Psoas muscle (tissue), 8 donors: ENCODE measurements around the gene ARHGAP35. TPM values are rescaled to one million over a fixed set of nuclear protein-coding genes. Genes with fewer than 3 reads are reported as not detected.
"Not testable (repeated sequence)": the region's sequence is repeated elsewhere in the genome, so short reads cannot be mapped to it uniquely, and the experiment has no call there.

Source experiments
- ATAC-seq, 4 donors: fragments of 200-7000 bp; cut with Tn5 transposase; one replicate each; pipeline ENCODE4 v1.9.1; 2020; ENCODE audit warnings: moderate library complexity in 3 of 4, mild to moderate bottlenecking in 2 of 4
- DNase-seq, 2 donors: peaks; one replicate each; pipeline ENCODE4 v3.0.0-alpha.2; 2020
- H3K27ac ChIP-seq: fragments of 200-600 bp; one replicate; pipeline ENCODE4 v1.8.0; 2022
- H3K27me3 ChIP-seq, 3 donors: fragments of 200-600 bp in 1 of 3; one replicate each; pipeline versions ENCODE4 v1.6.1 to v1.8.0; 2013 to 2022; ENCODE audit warnings: low read length in 2 of 3, mild to moderate bottlenecking in 2 of 3, moderate library complexity in 1 of 3; ENCODE audit not compliant: insufficient read depth in 3 of 3
- H3K36me3 ChIP-seq, 2 donors: fragments of 200-600 bp in 1 of 2; one replicate each; pipeline versions ENCODE4 v1.6.1 to v1.8.0; 2013 to 2022; ENCODE audit warnings: low read depth in 1 of 2, mild to moderate bottlenecking in 1 of 2, moderate library complexity in 1 of 2; ENCODE audit not compliant: insufficient read depth in 1 of 2
- H3K4me1 ChIP-seq: fragments of 200-600 bp; one replicate; pipeline ENCODE4 v1.8.0; 2022
- H3K4me3 ChIP-seq: fragments of 200-600 bp; one replicate; pipeline ENCODE4 v1.8.0; 2022; ENCODE audit warnings: mild to moderate bottlenecking
- H3K9me3 ChIP-seq: fragments of 200-600 bp; one replicate; pipeline ENCODE4 v1.8.0; 2022
- CTCF ChIP-seq: fragments of 200-600 bp; IDR thresholded peaks from one replicate; pipeline ENCODE4 v1.8.0; 2022; ENCODE audit warnings: antibody characterized with exemption
- WGBS, 3 donors: extraction: QIAGEN DNeasy Blood & Tissue Kit; methylation state at CpG; one replicate each; pipeline versions ENCODE4 v1.1.6 to v1.1.7; 2013; 5-methylcytosine and 5-hydroxymethylcytosine counted together
- intact Hi-C, 2 donors: fragments of 100-400 bp; cut with DNase I; formaldehyde crosslinking; loops; one replicate each; pipeline versions ENCODE4 v1.11.0 to v1.14.2; 2022
- polyA plus RNA-seq, 3 donors: library from polyadenylated mRNA; stranded (reverse); fragments of 200-250 nt; gene quantifications; one replicate each; pipeline ENCODE4 v1.2.3, GENCODE V29; 2013
- total RNA-seq, 4 donors: library from RNA; stranded (reverse); fragmentation: NEBNext Ultra II Directional in 2 of 4; extraction: Animal tissue kit (Norgen Biotek cat#: 25700) in 2 of 4; gene quantifications; one replicate each; pipeline versions ENCODE4 v1.2.1 to v1.2.4, GENCODE V29; 2021 to 2023
- donor health status: healthy with polysubstance abuse.
- donor health status: DM: no; HTN: no; CAD: no; lungs with moderate emphysema.
- donor health status: Bipolar disorder and iron deficiency.
- donor health status: healthy.
- donor health status: DM: yes; HTN: yes; CAD: no.
- donor health status: DM: no; HTN: no; CAD: no.
- donor health status: DM: no; HTN: no; CAD: no.
- donor health status: DM: yes; HTN: yes; CAD: no.

The ARHGAP35 gene
- total and polyA plus RNA-seq, 7 donors = 10.0 to 50.6 (median 31.1) TPM

GRCh38 chr19:46882034-46882433, 21.2 kb downstream of the ARHGAP35 start:
- no peak for DNase-seq
- Histone ChIP-seq H3K4me3 (no peak overlapping the region), H3K27ac (no peak overlapping the region), H3K27me3 (no peaks in the 10 kb centered on the region), H3K36me3 (no peaks in the 10 kb centered on the region), H3K9me3 (no peaks in the 10 kb centered on the region), H3K4me1 (peaks cover 13% of the 10 kb centered on the region)
- intact Hi-C loops = no loop called here
- no peak for TF ChIP-seq CTCF
- WGBS, 3 donors = 94 to 97% (median 97%) methylated on average over 4 of the region's 4 CpGs
- no peak for ATAC-seq

GRCh38 chr19:46882751-46883150, 22.0 kb downstream of the ARHGAP35 start:
- ATAC-seq, H3K36me3 ChIP-seq: not testable (repeated sequence)

GRCh38 chr19:46885411-46885810, 24.6 kb downstream of the ARHGAP35 start:
- peaks cover 17% of the 10 kb centered on the region for H3K4me1 ChIP-seq
- DNase-seq = no peak
- H3K27ac ChIP-seq = no peak overlapping the region
- intact Hi-C loops = no loop called here
- no peak for ATAC-seq
- H3K27me3 ChIP-seq = no peaks in the 10 kb centered on the region
- TF ChIP-seq CTCF = no peak
- H3K36me3 ChIP-seq = no peaks in the 10 kb centered on the region
- H3K4me3 ChIP-seq = no peak overlapping the region
- no peaks in the 10 kb centered on the region for H3K9me3 ChIP-seq
- 53 to 72% (median 63%) methylated on average over 2 of the region's 2 CpGs for WGBS, 3 donors

More at GRCh38 chr19:46882751-46883150, 22.0 kb downstream of the ARHGAP35 start:
- WGBS, 3 donors = 76 to 80% (median 77%) methylated on average over 4 of the region's 4 CpGs
- intact Hi-C loops, H3K27me3 ChIP-seq, H3K4me3 ChIP-seq, DNase-seq, H3K27ac ChIP-seq, H3K9me3 ChIP-seq: not testable (repeated sequence)
- peaks cover 13% of the 10 kb centered on the region for H3K4me1 ChIP-seq

GRCh38 chr19:46886546-46887239, 25.9 kb downstream of the ARHGAP35 start:
- Histone ChIP-seq H3K27ac (no peak overlapping the region), H3K36me3 (no peaks in the 10 kb centered on the region), H3K4me1 (peaks cover 28% of the 10 kb centered on the region), H3K9me3 (no peaks in the 10 kb centered on the region), H3K4me3 (no peak overlapping the region), H3K27me3 (no peaks in the 10 kb centered on the region)
- 85 to 95% (median 90%) methylated on average over 5 of the region's 5 CpGs for WGBS, 3 donors
- intact Hi-C loops = no loop called here
- ATAC-seq (no peak), DNase-seq (no peak)
- TF ChIP-seq CTCF = no peak

GRCh38 chr19:46887240-46887782, 26.5 kb downstream of the ARHGAP35 start:
- no peak for TF ChIP-seq CTCF
- H3K9me3 ChIP-seq = no peaks in the 10 kb centered on the region
- H3K36me3 ChIP-seq = no peaks in the 10 kb centered on the region
- ATAC-seq (no peak), DNase-seq (no peak)
- peaks cover 28% of the 10 kb centered on the region for H3K4me1 ChIP-seq
- intact Hi-C loops = no loop called here
- no peak overlapping the region for H3K4me3 ChIP-seq
- 93 to 95% (median 95%) methylated on average over 5 of the region's 5 CpGs for WGBS, 3 donors
- no peak overlapping the region for H3K27ac ChIP-seq
- no peaks in the 10 kb centered on the region for H3K27me3 ChIP-seq
